HG03097 (cell line): ENCODE measurements around the gene SLX9.
"Not testable (repeated sequence)": the region's sequence is repeated elsewhere in the genome, so short reads cannot be mapped to it uniquely, and the experiment has no call there.

Source experiments
- ATAC-seq: cut with Tn5 transposase; IDR thresholded peaks from one replicate; pipeline ENCODE4 v1.9.1; 2021; ENCODE audit not compliant: unreplicated experiment, low FRiP score

The SLX9 gene

DNA sequence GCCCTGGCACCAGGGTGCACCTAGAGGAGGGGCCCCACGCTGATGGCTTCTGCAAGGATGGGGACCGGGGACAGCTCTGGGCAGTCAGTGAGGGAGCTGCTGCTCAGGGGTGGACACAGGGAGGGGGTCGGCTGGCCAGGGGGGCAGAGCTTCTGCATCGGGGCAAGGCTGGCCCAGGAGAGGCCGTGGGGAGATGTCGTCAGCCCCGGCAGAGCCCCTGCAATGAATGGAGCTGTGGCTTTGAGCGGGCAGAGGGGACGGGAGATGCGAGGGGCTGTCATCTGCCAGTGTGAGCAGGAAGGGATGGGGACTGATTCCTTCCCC, 31.8 kb downstream of the SLX9 start:
- no peak for ATAC-seq

DNA sequence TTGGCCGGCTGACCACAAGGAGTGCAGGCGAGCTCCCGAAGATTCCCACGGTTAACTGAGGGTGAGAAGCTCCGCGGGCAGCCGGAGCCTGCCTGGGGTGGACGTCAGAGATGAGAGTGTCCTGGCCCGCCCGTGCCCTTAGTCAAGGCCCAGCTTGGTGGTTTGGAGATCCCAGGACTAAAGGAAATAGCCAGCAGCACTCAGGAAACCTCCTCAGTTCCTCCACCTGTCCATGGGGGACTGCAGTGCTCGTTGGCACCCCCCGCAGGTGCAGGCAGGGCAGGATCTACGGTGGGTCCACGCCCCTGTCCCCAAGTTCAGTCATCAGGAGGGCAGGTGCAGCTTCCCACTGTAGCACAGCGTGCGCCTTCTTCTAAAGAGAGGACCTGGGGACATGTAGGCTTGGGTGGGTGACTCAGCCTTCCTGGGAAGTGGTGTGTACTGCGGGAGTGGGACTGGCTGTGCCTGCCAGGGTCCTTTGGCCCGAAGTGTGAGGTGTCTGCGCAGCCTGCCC, 32.5 kb downstream of the SLX9 start:
- ATAC-seq = no peak

GRCh38 chr21:44972821-44973220, 33.0 kb downstream of the SLX9 start:
- ATAC-seq = no peak

GRCh38 chr21:44973598-44973997, 33.8 kb downstream of the SLX9 start:
- no peak for ATAC-seq

DNA sequence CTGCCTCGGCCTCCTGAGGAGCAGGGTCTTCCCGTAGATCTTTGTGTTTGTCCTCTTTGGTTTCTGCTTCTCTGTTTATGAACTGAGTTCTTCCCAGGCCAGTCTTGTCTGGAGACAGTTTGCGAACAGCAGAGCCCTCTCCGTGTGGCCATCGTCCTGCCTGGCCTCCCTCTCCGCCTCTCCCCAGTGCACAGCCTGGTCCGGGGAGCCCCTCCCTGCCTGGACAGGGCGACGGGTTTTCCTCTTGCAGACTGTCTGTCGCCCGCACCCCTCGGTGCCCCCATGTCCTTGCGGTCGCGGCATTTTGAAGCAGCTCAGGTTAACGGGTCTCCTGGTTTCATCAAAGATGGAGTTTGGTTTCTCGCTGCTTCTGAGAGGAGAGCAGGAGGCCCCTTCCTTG, 34.8 kb downstream of the SLX9 start:
- ATAC-seq = no peak

DNA sequence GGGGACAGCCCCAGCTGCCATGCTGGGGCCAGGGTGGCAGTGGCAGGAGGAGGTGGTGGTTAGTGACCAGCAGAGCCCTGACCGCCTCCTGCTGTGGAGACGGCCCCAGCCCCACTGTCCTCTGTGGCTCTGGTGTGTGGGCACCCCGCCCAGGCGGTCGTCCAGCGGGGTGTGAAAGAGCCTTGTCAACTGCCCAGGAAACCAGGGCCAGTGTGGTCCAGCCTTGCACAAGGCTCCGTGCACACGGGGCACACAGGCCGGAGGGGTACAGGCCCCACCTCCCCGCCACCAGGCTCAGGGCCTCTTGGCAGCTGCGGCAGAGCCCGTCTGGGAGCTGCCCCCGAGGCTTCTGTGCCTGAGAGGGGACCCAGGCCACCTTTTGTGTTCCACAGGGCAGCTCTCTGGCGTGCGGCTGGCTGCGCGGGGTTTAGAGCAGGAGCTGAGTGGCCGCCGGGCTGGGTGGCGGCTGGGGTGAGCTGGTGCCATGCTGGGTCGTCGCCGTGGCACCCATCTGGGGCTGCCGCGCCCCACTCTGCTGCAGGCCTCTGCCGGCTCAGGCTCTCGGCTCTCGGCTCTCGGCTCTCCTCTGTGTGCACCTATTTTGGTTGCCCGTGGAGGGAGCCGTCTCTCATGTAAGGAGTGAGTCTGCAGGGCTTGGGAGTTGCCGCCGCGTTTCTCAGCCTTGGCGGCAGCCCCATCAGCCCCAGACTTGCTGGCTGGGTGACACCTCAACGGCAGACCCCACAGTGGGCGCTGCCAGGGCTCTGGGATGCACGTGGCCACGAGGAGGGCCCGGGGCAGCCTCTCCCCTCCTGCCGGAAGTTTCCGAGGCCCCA, 36.1 kb downstream of the SLX9 start:
- ATAC-seq = no peak

GRCh38 chr21:44976556-44977393, 36.9 kb downstream of the SLX9 start:
- not testable (repeated sequence) for ATAC-seq

DNA sequence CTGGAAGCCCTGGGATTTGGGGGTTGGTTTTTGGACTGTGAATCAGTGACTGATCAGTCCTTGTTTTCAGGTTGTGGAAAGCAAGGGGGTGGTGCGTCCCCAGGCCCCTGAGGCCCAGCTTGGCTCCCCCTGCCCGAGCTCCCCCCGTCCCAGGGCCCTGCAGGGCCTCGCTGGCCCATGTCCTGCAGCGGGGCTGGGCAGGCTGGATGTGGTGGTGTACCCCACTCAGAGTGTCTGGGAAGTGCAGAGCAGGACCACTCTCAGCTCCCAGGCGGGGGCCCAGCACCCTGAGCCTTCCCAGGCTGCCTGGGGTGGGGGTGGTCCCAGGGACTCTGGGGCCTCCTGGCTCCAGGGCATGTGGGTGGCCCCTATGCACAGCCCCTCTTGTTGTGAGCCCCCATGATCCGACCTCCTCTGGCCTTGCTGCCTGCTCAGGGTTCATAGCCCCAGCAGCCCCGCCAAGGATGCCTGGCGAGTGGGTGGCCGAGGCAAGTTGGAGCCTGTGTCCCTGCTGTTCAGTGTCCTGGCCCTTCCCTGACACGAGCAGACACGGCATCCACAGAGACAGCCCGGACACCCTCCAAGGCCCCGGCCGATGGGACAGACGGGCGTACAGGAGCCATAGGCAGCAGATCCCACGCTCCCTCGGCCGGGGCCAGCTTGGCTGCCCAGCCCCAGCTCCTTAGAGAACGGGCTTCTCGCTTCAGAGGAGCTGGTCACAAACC, 37.9 kb downstream of the SLX9 start:
- ATAC-seq = no peak

DNA sequence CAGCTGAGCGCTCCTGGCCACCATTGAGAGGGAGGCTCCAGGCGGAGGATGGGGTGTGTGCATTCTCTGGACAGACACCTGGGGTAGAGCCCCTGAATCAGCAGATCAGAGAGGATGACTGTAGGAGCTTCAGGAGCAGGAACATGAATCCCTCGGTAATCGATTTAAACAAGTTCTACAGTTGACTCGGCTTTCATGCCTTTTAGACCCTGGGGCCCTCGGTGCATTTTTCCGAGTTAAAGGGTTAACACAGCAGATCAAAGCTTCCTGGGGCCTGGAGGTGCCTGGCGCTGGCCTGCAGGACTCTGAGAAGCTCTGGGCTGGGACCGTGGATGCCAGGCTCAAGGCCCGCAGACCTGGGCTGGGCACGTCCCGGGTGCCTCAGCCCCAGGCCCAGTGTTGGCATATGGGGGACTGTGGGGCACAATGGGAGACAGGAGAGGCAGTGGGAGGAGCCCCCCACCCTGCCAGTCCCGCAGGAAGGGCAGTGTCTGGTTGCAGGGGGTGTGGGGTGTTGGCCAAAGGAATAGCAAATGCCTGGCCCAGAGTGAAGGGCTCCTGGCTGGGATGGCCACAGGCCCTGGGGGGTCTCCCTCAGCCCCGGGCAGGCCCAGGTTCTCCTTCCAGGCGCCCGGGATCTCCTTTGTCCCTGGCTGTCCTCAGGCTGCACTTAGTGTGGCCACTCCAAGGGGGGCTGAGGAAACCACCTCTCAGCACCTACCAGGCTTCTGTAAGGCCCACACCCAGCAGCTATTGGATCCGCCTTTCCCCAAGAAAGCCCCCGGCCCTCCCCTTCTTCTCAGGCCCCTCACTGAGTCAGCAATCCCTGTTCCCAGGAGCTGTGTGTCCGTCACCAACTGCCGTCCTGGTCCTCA, 40.1 kb downstream of the SLX9 start:
- no peak for ATAC-seq

- no peak for ATAC-seq
These were observed 41.0 kb downstream of the SLX9 start for GRCh38 chr21:44980562-44981489.

GRCh38 chr21:44982558-44983250, 42.9 kb downstream of the SLX9 start:
- no peak for ATAC-seq

- ATAC-seq = no peak
These were observed 43.8 kb downstream of the SLX9 start for GRCh38 chr21:44983421-44984206.

- no peak for ATAC-seq
These were observed 44.6 kb downstream of the SLX9 start for GRCh38 chr21:44984428-44984791.

DNA sequence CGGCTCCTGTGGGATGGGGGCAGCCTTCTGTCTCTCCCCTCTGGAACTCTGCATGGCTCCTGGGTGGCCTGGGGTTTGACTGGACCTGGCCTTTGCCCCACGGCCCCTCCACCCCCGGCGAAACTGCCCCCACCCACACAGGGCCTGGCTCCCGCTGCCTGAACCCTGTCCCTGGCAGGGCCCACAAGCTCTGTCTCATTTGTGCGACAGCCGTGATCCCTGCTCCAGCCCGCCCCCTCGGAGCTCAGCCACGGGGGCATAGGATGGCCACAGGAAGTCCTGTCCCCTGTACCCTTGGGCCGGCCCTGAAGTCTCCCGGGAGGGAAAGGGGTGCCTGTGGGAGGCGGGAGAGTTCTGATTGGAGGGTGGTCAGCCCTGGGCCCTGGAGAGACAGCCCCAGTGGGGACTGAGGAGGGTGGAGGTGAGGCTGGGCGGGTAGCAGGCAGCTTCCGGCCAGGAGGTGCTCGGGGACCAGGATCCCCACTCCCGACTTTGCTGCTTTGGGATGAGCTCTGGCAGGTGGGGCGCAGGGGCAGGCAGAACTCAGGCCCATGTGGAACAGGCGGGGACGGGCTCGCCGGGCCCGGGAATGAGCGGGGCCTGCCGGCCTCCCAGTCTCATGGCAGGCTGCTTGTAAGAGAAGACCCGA, 45.1 kb downstream of the SLX9 start:
- ATAC-seq = no peak

GRCh38 chr21:44985441-44986401, 45.9 kb downstream of the SLX9 start:
- ATAC-seq = no peak
